HCT116 (cell line): ENCODE results near the gene SPOCK3. TPM values are rescaled to one million over a fixed set of nuclear protein-coding genes. Genes with fewer than 3 reads are reported as not detected.

Experiments
- ATAC-seq: fragments of 200-7000 bp; cut with Tn5 transposase; 2 replicates; pipeline ENCODE4 v1.9.1; 2020; ENCODE audit warnings: mild to moderate bottlenecking, moderate library complexity
- BruUV-seq: library from RNA; stranded (reverse); fragments of 400-500 nt; replicated peaks from 2 replicates; lab custom pipeline; 2021; lab: Mats Ljungman, UMichigan
- CTCF ChIA-PET: fragments of 300-600 bp; sonication (Branson Sonifier 250); formaldehyde crosslinking; loops from one replicate; lab custom pipeline; 2021; ENCODE audit warnings: antibody characterized with exemption; lab: Charles Lee
- POLR2A ChIA-PET: fragments of 300-600, 350-600 bp; sonication (Branson Sonifier 250); formaldehyde crosslinking; loops from one replicate; lab custom pipeline; 2021; ENCODE audit warnings: antibody characterized with exemption; lab: Charles Lee
- RAD21 ChIA-PET, 2 experiments: fragments of 300-600 bp; sonication (Branson Sonifier 250); formaldehyde crosslinking; loops; one replicate each; lab custom pipeline; 2023; ENCODE audit warnings: low total read pairs in 2 of 2; ENCODE audit not compliant: uncharacterized antibody in 2 of 2, unreplicated experiment in 2 of 2, low non-redundant PET in 1 of 2; lab: Charles Lee
- DNase-seq: peaks from one replicate; pipeline ENCODE4 v3.0.0-alpha.2; 2010; ENCODE audit warnings: low read depth, low spot score
- H2AFZ ChIP-seq: fragments of 200-600 bp; shearing (Covaris generic), sonication (generic); 2 replicates; pipeline ENCODE4 v1.6.1; 2017; ENCODE audit warnings: low read depth, mixed run types, mixed read lengths, antibody characterized with exemption, low read length; ENCODE audit not compliant: poor library complexity, severe bottlenecking
- H3K27ac ChIP-seq: 2 replicates; pipeline ENCODE4 v1.5.1; 2012; ENCODE audit warnings: low read depth, low read length
- H3K27me3 ChIP-seq: fragments of 200-600 bp; sonication (generic); 2 replicates; pipeline ENCODE4 v1.6.1; 2016; ENCODE audit warnings: mixed run types, low read length, mixed read lengths; ENCODE audit not compliant: insufficient read depth
- H3K36me3 ChIP-seq, 2 experiments: fragments of 200-500 bp in 1 of 2; fragments of 200-600 bp in 1 of 2; sonication (Bioruptor generic) in 1 of 2; sonication (generic) in 1 of 2; 2 replicates each; pipeline versions ENCODE4 v1.5.1 to v1.6.1; 2014 to 2016; ENCODE audit warnings: low read length in 2 of 2, inconsistent platforms in 1 of 2, mixed read lengths in 1 of 2, mixed run types in 1 of 2; ENCODE audit not compliant: insufficient read depth in 2 of 2, control insufficient read depth in 1 of 2
- H3K4me1 ChIP-seq, 2 experiments: fragments of 200-600 bp in 1 of 2; sonication (generic) in 1 of 2; 2 replicates each; pipeline versions ENCODE4 v1.5.1 to v1.6.1; 2012 to 2017; ENCODE audit warnings: low read length in 2 of 2, inconsistent platforms in 1 of 2, mild to moderate bottlenecking in 1 of 2, mixed read lengths in 1 of 2, mixed run types in 1 of 2, moderate library complexity in 1 of 2; ENCODE audit not compliant: insufficient read depth in 2 of 2, control insufficient read depth in 1 of 2
- H3K4me2 ChIP-seq: fragments of 200-600 bp; sonication (generic); 2 replicates; pipeline ENCODE4 v1.6.1; 2017; ENCODE audit warnings: mixed run types, low read length, mixed read lengths
- H3K4me3 ChIP-seq, 2 experiments: fragments of 200-600 bp in 1 of 2; sonication (generic) in 1 of 2; replicated peaks in 1 of 2; 2 replicates each; pipeline ENCODE4 v1.5.1; 2011 to 2016; ENCODE audit warnings: low read length in 2 of 2, control low read depth in 1 of 2, low read depth in 1 of 2, mild to moderate bottlenecking in 1 of 2, mixed read lengths in 1 of 2, mixed run types in 1 of 2
- H3K79me2 ChIP-seq: fragments of 200-600 bp; sonication (generic); 2 replicates; pipeline ENCODE4 v1.6.1; 2017; ENCODE audit warnings: mild to moderate bottlenecking, mixed run types, low read length, moderate library complexity, mixed read lengths; ENCODE audit not compliant: insufficient read depth
- H3K9ac ChIP-seq: fragments of 200-600 bp; sonication (generic); 2 replicates; pipeline ENCODE4 v1.6.1; 2016; ENCODE audit warnings: low read length, mixed read lengths
- H3K9me2 ChIP-seq: fragments of 200-600 bp; sonication (generic), shearing (Covaris generic); 2 replicates; pipeline ENCODE4 v1.6.1; 2017; ENCODE audit warnings: mixed run types, mild to moderate bottlenecking, moderate library complexity; ENCODE audit not compliant: insufficient read depth
- H3K9me3 ChIP-seq, 2 experiments: fragments of 200-500 bp in 1 of 2; fragments of 200-600 bp in 1 of 2; sonication (Bioruptor generic) in 1 of 2; sonication (generic) in 1 of 2; 2 replicates each; pipeline ENCODE4 v1.6.1; 2014 to 2017; ENCODE audit warnings: low read length in 2 of 2, mixed read lengths in 2 of 2, inconsistent platforms in 1 of 2, low read depth in 1 of 2, mild to moderate bottlenecking in 1 of 2, mixed run types in 1 of 2, moderate library complexity in 1 of 2; ENCODE audit not compliant: control insufficient read depth in 1 of 2, insufficient read depth in 1 of 2
- H4K20me1 ChIP-seq: fragments of 200-600 bp; sonication (generic), shearing (Covaris generic); 2 replicates; pipeline ENCODE4 v1.6.1; 2017; ENCODE audit warnings: mixed run types, mild to moderate bottlenecking, moderate library complexity; ENCODE audit not compliant: insufficient read depth
- ELF1 ChIP-seq: IDR thresholded peaks from 2 replicates; pipeline ENCODE4 v1.6.1; 2012; ENCODE audit warnings: low read depth, borderline replicate concordance
- EZH2 ChIP-seq: fragments of 200-600 bp; sonication (generic); IDR thresholded peaks from 2 replicates; pipeline ENCODE4 v1.6.1; 2017; ENCODE audit warnings: antibody characterized with exemption, mixed run types
- EZH2phosphoT487 ChIP-seq: fragments of 200-600 bp; IDR thresholded peaks from 2 replicates; pipeline ENCODE4 v1.6.1; 2018; ENCODE audit warnings: antibody characterized with exemption, borderline replicate concordance
- JUND ChIP-seq: IDR thresholded peaks from 2 replicates; pipeline ENCODE4 v1.6.1; 2012
- MAX ChIP-seq: IDR thresholded peaks from 2 replicates; pipeline ENCODE4 v1.6.1; 2012
- POLR2A ChIP-seq: IDR thresholded peaks from 2 replicates; pipeline ENCODE4 v1.7.0; 2011; ENCODE audit warnings: borderline replicate concordance; ENCODE audit not compliant: insufficient read depth, insufficient read length; ENCODE audit errors: extremely low read depth
- TCF7L2 ChIP-seq: IDR thresholded peaks from 2 replicates; pipeline ENCODE4 v1.7.0; 2011; ENCODE audit warnings: borderline replicate concordance, inconsistent platforms; ENCODE audit not compliant: insufficient read depth, insufficient read length; ENCODE audit errors: extremely low read depth
- YY1 ChIP-seq: IDR thresholded peaks from 2 replicates; pipeline ENCODE4 v1.6.1; 2011; ENCODE audit warnings: low read length, low read depth, moderate library complexity, mild to moderate bottlenecking; ENCODE audit not compliant: insufficient replicate concordance; ENCODE audit errors: extremely low read depth
- ZFX ChIP-seq: fragments of 450-650 bp; IDR thresholded peaks from 2 replicates; pipeline ENCODE4 v1.6.1; 2017
- intact Hi-C: fragments of 100-400 bp; cut with micrococcal nuclease; formaldehyde crosslinking; loops from 2 replicates; pipeline ENCODE4 v1.10.0; 2022
- total RNA-seq: library from RNA; stranded (reverse); gene quantifications from one replicate; pipeline ENCODE4 v1.2.1, GENCODE V29; 2021; ENCODE audit not compliant: unreplicated experiment

SPOCK3 gene
- total RNA-seq, 1 experiment from 2014 or later = 1.7 TPM

- RAD21 ChIA-PET = no interaction called here
- Histone ChIP-seq H3K4me1 (no peaks in the 10 kb centered on the region), H3K36me3 (no peaks in the 10 kb centered on the region), H3K27me3 (no peaks in the 10 kb centered on the region), H3K4me2 (no peak overlapping the region), H2AFZ (no peak overlapping the region), H3K9me2 (no peaks in the 10 kb centered on the region), H3K27ac (no peak overlapping the region), H4K20me1 (no peaks in the 10 kb centered on the region), H3K4me3 (no peak overlapping the region), H3K79me2 (no peaks in the 10 kb centered on the region), H3K9me3 (no peaks in the 10 kb centered on the region), H3K9ac (no peak overlapping the region)
- POLR2A ChIA-PET = no interaction called here
- intact Hi-C loops = no loop called here
- ATAC-seq (no peak), DNase-seq (no peak)
- no TSS peak for BruUV-seq
- TF ChIP-seq MAX = no peak
- no peak for TF ChIP-seq ZFX
- no peak for TF ChIP-seq YY1
- no peak for TF ChIP-seq POLR2A
- TF ChIP-seq TCF7L2 = no peak
- no peak for TF ChIP-seq JUND
- no peak for TF ChIP-seq EZH2phosphoT487
- CTCF ChIA-PET = no interaction called here
Observed at GRCh38 chr4:167084321-167084720, 150.0 kb downstream of the SPOCK3 start.

- no TSS peak for BruUV-seq
- Histone ChIP-seq H3K9ac (no peak overlapping the region), H3K79me2 (no peaks in the 10 kb centered on the region), H3K9me2 (no peaks in the 10 kb centered on the region), H3K4me2 (no peak overlapping the region), H3K4me1 (no peaks in the 10 kb centered on the region), H4K20me1 (no peaks in the 10 kb centered on the region), H3K36me3 (no peaks in the 10 kb centered on the region), H3K27ac (no peak overlapping the region), H3K9me3 (no peaks in the 10 kb centered on the region), H2AFZ (no peak overlapping the region), H3K4me3 (no peak overlapping the region), H3K27me3 (no peaks in the 10 kb centered on the region)
- RAD21 ChIA-PET = no interaction called here
- ATAC-seq (no peak), DNase-seq (no peak)
- POLR2A ChIA-PET = no interaction called here
- intact Hi-C loops = no loop called here
- no peak for TF ChIP-seq ELF1
- TF ChIP-seq EZH2 = no peak
- CTCF ChIA-PET = no interaction called here
Observed at GRCh38 chr4:167079762-167080161, 154.5 kb downstream of the SPOCK3 start.
